Heart left ventricle (tissue), 16 donors: Measurements from ENCODE around the gene S100A14. TPM values are rescaled to one million over a fixed set of nuclear protein-coding genes. Genes with fewer than 3 reads are reported as not detected.
"Not testable (repeated sequence)": the region's sequence is repeated elsewhere in the genome, so short reads cannot be mapped to it uniquely, and the experiment has no call there.

ENCODE experiments used
- ATAC-seq, 4 donors: fragments of 200-7000 bp; cut with Tn5 transposase; one replicate each; pipeline ENCODE4 v1.9.1; 2020 to 2022; ENCODE audit warnings: moderate library complexity in 4 of 4, mild to moderate bottlenecking in 3 of 4, moderate number of reproducible peaks in 1 of 4
- DNase-seq, 5 donors: peaks; one replicate each; pipeline ENCODE4 v3.0.0-alpha.2; 2020
- H3K27ac ChIP-seq, 12 donors: fragments of 200-600 bp; sonication (generic) in 4 of 12; one replicate each; pipeline versions ENCODE4 v1.5.0 to v1.8.0; 2016 to 2022; ENCODE audit warnings: mild to moderate bottlenecking in 2 of 12
- H3K27me3 ChIP-seq, 9 donors: fragments of 200-600 bp; sonication (generic) in 2 of 9; one replicate each; pipeline versions ENCODE4 v1.5.1 to v1.8.0; 2016 to 2022; ENCODE audit warnings: mild to moderate bottlenecking in 3 of 9
- H3K36me3 ChIP-seq, 9 donors: fragments of 200-600 bp; sonication (generic) in 2 of 9; one replicate each; pipeline versions ENCODE4 v1.5.0 to v1.8.0; 2018 to 2022; ENCODE audit warnings: mild to moderate bottlenecking in 2 of 9
- H3K4me1 ChIP-seq, 12 donors: fragments of 200-600 bp; sonication (generic) in 4 of 12; one replicate each; pipeline versions ENCODE4 v1.5.0 to v1.8.0; 2016 to 2022; ENCODE audit warnings: mild to moderate bottlenecking in 3 of 12
- H3K4me3 ChIP-seq, 12 donors: fragments of 200-600 bp; sonication (generic) in 4 of 12; one replicate each; pipeline versions ENCODE4 v1.5.0 to v1.8.0; 2017 to 2022; ENCODE audit warnings: mild to moderate bottlenecking in 9 of 12, moderate library complexity in 4 of 12
- H3K9me3 ChIP-seq, 12 donors: fragments of 200-600 bp; sonication (generic) in 4 of 12; one replicate each; pipeline versions ENCODE4 v1.5.0 to v1.8.0; 2016 to 2022; ENCODE audit warnings: mild to moderate bottlenecking in 1 of 12
- POLR2A ChIP-seq, 2 donors: fragments of 450-650 bp; IDR thresholded peaks; one replicate each; pipeline ENCODE4 v1.6.1; 2017; ENCODE audit warnings: antibody characterized with exemption in 2 of 2, mild to moderate bottlenecking in 2 of 2, moderate library complexity in 2 of 2
- WGBS, 4 donors: extraction: QIAGEN DNeasy Blood & Tissue Kit in 2 of 4; methylation state at CpG; one replicate each; pipeline versions ENCODE4 v1.1.5 to v1.1.7; 2013 to 2018; 5-methylcytosine and 5-hydroxymethylcytosine counted together
- intact Hi-C, 10 donors: fragments of 100-400 bp; cut with DNase I; formaldehyde crosslinking; loops; one replicate each; pipeline versions ENCODE4 v1.11.1 to v1.14.2; 2022
- polyA plus RNA-seq, 2 donors: library from polyadenylated mRNA; stranded (reverse); fragments of 200-250 nt; gene quantifications; one replicate each; pipeline ENCODE4 v1.2.3, GENCODE V29; 2013
- total RNA-seq, 9 donors: library from RNA; depleted of rRNA in 2 of 9; stranded (reverse); fragments of >200 nt in 2 of 9; fragmentation: NEBNext Ultra II Directional in 3 of 9; extraction: Animal tissue kit (Norgen Biotek cat#: 25700) in 3 of 9; gene quantifications; one replicate each; pipeline versions ENCODE4 v1.1.0 to v1.2.4, GENCODE V29; 2016 to 2023
- TF ChIP-seq, protein P1 (sequence below), 12 donors: fragments of 200-600 bp; sonication (generic) in 4 of 12; IDR thresholded peaks; one replicate each; pipeline versions ENCODE4 v1.5.0 to v1.8.0; 2018 to 2022; ENCODE audit warnings: antibody characterized with exemption in 12 of 12, mild to moderate bottlenecking in 5 of 12
- donor health status: ischemic (EF 13 %, LVEDD 7.1; RV severe dilation, severe dysfunction).
- donor health status: healthy with polysubstance abuse.
- donor health status: DM: no; HTN: yes; CAD: no.
- donor health status: DM: no; HTN: no; CAD: no.
- donor health status: ischemic (EF 25% LVEDD 6.9; RV normal size, moderate dysfunction).
- donor health status: ischemic (EF 25% LVEDD 5.7; RV mildly dilated, moderate dysfunction).
- donor health status: healthy.
- donor health status: DM: yes; HTN: yes; CAD: no.
- donor health status: ischemic (EF 35%, LVEDD 5.7; RV mildly dilated, moderate dysfunction).
- donor health status: nonischemic (EF 11% LVEDD 7.7; RV severe dilation, severe dysfunction).
- donor health status: DM: yes; HTN: yes; CAD: no.
- donor health status: PGD.
- donor health status: ischemic (EF 29% LVEDD 5.4; RV normal size, mild dysfunction).
- donor health status: nonischemic (EF 23%, LVEDD 6.1; RV moderate dilation, normal function).

S100A14 gene
- total and polyA plus RNA-seq, 11 donors: 0.79 to 6.1 (median 3.9) TPM; not detected in 1

DNA sequence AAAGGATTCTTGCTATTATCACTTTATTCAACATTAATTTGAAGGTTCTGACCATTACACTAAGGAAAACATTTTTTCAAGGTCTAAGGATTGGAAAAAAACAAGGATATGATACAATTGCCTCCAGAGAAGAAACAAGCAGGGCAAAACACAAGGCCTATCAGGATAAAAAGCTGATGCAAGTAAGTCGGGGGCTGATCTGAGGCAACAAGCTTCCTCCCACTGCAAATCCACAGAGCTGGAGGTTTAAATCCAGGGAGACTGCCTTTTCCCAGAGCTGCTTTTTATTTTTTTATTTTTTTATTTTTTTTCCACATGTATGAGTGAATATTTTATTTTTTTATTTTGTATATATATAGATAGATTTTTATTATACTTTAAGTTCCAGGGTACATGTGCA lies 31.1 kb downstream of the S100A14 start:
- WGBS, 4 donors: 84 to 89% (median 85%) methylated on average over 1 of the region's 1 CpG
- no peaks in the 10 kb centered on the region for H3K36me3 ChIP-seq
- no peaks in the 10 kb centered on the region for H3K27me3 ChIP-seq
- no peak overlapping the region for H3K4me3 ChIP-seq
- TF ChIP-seq POLR2A (IDR thresholded peaks at IDR 0.05): no peak
- TF ChIP-seq, protein P1, sequence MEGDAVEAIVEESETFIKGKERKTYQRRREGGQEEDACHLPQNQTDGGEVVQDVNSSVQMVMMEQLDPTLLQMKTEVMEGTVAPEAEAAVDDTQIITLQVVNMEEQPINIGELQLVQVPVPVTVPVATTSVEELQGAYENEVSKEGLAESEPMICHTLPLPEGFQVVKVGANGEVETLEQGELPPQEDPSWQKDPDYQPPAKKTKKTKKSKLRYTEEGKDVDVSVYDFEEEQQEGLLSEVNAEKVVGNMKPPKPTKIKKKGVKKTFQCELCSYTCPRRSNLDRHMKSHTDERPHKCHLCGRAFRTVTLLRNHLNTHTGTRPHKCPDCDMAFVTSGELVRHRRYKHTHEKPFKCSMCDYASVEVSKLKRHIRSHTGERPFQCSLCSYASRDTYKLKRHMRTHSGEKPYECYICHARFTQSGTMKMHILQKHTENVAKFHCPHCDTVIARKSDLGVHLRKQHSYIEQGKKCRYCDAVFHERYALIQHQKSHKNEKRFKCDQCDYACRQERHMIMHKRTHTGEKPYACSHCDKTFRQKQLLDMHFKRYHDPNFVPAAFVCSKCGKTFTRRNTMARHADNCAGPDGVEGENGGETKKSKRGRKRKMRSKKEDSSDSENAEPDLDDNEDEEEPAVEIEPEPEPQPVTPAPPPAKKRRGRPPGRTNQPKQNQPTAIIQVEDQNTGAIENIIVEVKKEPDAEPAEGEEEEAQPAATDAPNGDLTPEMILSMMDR (IDR thresholded peaks at IDR 0.05): no peak
- peaks cover 0 to 10% (median 2%) of the 10 kb centered on the region in 12 donors for H3K4me1 ChIP-seq
- DNase-seq (no peak), ATAC-seq (no peak)
- intact Hi-C loops: no loop called here
- no peak overlapping the region for H3K27ac ChIP-seq
- no peaks in the 10 kb centered on the region for H3K9me3 ChIP-seq

DNA sequence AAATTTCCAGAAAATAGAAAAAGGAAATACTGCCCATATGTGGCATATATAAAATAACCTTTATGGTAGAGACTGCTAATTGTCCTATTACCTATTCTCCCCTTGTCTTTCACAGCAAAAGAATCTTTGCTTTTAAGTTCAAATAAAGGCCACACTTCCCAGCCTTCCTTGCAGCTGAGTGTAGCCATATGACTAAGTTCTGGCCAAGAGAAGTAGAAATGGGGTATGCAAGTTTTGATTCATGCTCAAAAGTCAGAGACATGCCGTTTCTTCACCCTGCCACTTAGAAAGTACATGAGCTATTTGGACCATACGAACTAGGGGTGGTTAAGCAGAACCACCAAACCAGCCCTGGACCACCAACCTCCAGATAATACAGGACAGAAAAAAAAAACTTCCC lies 32.1 kb downstream of the S100A14 start:
- ATAC-seq: no peak
- intact Hi-C loops: no loop called here
- no peak for TF ChIP-seq POLR2A (IDR thresholded peaks at IDR 0.05)
- TF ChIP-seq, protein P1 (IDR thresholded peaks at IDR 0.05): no peak

DNA sequence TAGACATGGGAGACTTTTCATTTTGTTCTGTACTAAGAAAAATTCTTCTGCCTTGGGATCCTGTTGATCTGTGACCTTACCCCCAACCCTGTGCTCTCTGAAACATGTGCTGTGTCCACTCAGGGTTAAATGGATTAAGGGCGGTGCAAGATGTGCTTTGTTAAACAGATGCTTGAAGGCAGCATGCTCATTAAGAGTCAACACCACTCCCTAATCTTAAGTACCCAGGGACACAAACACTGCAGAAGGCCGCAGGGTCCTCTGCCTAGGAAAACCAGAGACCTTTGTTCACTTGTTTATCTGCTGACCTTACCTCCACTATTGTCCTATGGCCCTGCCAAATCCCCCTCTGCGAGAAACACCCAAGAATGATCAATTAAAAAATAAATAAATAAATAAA lies 32.6 kb downstream of the S100A14 start:
- 78 to 88% (median 84%) methylated on average over 3 of the region's 3 CpGs for WGBS, 4 donors
- DNase-seq, H3K9me3 ChIP-seq, H3K36me3 ChIP-seq, intact Hi-C loops, H3K27me3 ChIP-seq, H3K4me3 ChIP-seq, H3K27ac ChIP-seq, ATAC-seq: not testable (repeated sequence)
- peaks cover 0 to 10% (median 2%) of the 10 kb centered on the region in 12 donors for H3K4me1 ChIP-seq

More for the DNA sequence above, 32.1 kb downstream of the S100A14 start:
- no peaks in the 10 kb centered on the region for H3K27me3 ChIP-seq
- no peaks in the 10 kb centered on the region for H3K36me3 ChIP-seq
- no peak overlapping the region for H3K27ac ChIP-seq
- 82 to 93% (median 84%) methylated on average over 2 of the region's 2 CpGs for WGBS, 4 donors
- no peaks in the 10 kb centered on the region for H3K9me3 ChIP-seq
- no peak for DNase-seq
- no peak overlapping the region for H3K4me3 ChIP-seq
- H3K4me1 ChIP-seq: peaks cover 0 to 10% (median 2%) of the 10 kb centered on the region in 12 donors

DNA sequence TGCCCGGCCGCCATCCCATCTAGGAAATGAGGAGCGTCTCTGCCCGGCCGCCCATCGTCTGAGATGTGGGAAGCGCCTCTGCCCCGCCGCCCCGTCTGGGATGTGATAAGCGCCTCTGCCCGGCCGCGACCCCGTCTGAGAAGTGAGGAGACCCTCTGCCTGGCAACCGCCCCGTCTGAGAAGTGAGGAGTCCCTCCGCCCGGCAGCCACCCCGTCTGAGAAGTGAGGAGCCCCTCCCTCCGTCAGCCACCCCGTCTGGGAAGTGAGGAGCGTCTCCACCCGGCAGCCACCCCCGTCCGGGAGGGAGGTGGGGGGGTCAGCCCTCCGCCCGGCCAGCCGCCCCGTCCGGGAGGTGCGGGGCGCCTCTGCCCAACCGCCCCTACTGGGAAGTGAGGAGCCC lies 33.3 kb downstream of the S100A14 start:
- H3K4me1 ChIP-seq: peaks cover 0 to 10% (median 2%) of the 10 kb centered on the region in 12 donors
- DNase-seq, H3K4me3 ChIP-seq, ATAC-seq, H3K27ac ChIP-seq, intact Hi-C loops, H3K36me3 ChIP-seq, H3K9me3 ChIP-seq, H3K27me3 ChIP-seq: not testable (repeated sequence)
- WGBS, 4 donors: 91 to 95% (median 93%) methylated on average over 27 to 34 of the region's 34 CpGs

DNA sequence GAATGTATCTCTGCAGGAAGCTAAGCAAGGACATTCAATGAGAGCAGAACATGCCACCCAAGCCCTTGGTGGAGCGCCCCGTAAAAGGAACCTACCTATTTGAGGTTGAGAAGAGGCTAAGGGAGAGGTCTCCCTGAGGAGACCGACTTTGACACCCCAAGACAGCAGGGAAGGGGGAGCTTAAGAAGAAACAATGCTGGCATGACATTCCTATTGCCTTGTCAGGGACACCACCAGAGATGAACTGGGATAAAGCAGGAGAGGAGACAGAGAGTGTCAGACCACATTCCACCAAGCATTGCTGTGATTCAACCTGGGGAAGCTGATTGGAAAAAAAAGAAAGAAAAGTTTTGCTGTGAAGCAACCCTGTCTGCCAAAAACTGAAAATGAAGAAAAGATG lies 37.2 kb downstream of the S100A14 start:
- intact Hi-C loops: loop anchor here in 5 of 10 donors (10.0 kb wide), 4 partner anchors 76 to 224 kb away; partner anchors contain the start of genes S100A9 (in 1 of the 5) and SNAPIN (in 1 of the 5)
- 76 to 89% (median 85%) methylated on average over 3 of the region's 3 CpGs for WGBS, 4 donors
- no peak for ATAC-seq

More for the DNA sequence above, 37.2 kb downstream of the S100A14 start:
- no peak overlapping the region for H3K27ac ChIP-seq
- no peaks in the 10 kb centered on the region for H3K4me1 ChIP-seq
- no peaks in the 10 kb centered on the region for H3K27me3 ChIP-seq
- no peaks in the 10 kb centered on the region for H3K36me3 ChIP-seq
- no peak overlapping the region for H3K4me3 ChIP-seq
- DNase-seq: no peak
- no peaks in the 10 kb centered on the region for H3K9me3 ChIP-seq
- TF ChIP-seq, protein P1 (IDR thresholded peaks at IDR 0.05): no peak
- TF ChIP-seq POLR2A (IDR thresholded peaks at IDR 0.05): no peak
